Choroid plexus epithelial cell (primary cell): Measurements from ENCODE around the gene RGS21.

Source experiments
- DNase-seq: peaks from one replicate; pipeline ENCODE4 v3.0.0-alpha.2; 2010; ENCODE audit warnings: low read depth
- H3K4me3 ChIP-seq: 2 replicates; pipeline ENCODE4 v1.5.1; 2011; ENCODE audit warnings: low read depth, mild to moderate bottlenecking, control low read depth, low read length, moderate library complexity
- TF ChIP-seq, protein P1 (sequence below): conservative IDR thresholded peaks from 2 replicates; pipeline ENCODE4 v1.5.1; 2011; ENCODE audit warnings: low read depth, mild to moderate bottlenecking, control low read depth, inconsistent platforms, low read length, moderate library complexity

RGS21 gene

DNA sequence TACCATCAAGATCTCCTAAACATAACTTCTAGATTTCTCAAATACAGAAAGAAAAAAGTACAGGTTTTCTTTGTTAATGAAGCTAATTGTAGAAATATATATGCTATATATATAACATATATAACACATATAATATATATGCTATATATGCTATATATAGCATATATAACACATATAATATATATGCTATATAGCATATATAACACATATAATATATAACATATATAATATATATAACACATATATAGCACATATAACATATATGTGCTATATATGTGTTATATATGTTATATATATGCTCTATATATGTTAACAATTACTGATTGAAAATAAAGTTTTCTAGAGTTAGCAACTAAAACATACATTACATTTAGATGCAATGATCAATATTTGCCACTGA is 34.8 kb downstream of the RGS21 start:
- TF ChIP-seq, protein P1, sequence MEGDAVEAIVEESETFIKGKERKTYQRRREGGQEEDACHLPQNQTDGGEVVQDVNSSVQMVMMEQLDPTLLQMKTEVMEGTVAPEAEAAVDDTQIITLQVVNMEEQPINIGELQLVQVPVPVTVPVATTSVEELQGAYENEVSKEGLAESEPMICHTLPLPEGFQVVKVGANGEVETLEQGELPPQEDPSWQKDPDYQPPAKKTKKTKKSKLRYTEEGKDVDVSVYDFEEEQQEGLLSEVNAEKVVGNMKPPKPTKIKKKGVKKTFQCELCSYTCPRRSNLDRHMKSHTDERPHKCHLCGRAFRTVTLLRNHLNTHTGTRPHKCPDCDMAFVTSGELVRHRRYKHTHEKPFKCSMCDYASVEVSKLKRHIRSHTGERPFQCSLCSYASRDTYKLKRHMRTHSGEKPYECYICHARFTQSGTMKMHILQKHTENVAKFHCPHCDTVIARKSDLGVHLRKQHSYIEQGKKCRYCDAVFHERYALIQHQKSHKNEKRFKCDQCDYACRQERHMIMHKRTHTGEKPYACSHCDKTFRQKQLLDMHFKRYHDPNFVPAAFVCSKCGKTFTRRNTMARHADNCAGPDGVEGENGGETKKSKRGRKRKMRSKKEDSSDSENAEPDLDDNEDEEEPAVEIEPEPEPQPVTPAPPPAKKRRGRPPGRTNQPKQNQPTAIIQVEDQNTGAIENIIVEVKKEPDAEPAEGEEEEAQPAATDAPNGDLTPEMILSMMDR, result no peak
- no peak for DNase-seq
- H3K4me3 ChIP-seq, result no peak overlapping the region

DNA sequence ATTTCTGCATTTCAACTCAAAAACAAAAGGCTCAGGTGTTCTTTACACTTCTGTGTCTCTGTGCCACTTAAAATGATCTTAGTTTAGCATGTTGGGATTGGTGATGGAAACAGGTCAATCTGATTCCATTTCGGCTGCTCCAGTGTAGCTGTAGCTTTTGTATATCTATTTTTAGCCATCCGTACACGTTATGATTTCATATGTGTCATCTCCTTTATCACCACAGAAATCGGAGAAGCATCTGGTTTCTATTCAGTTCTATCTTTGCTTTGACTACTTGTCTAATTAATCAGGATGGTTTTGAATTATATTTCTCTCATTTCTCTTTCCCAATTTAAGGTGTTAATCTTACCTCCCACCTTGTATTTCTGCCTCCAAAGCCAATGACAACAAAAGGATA is 41.1 kb downstream of the RGS21 start:
- TF ChIP-seq, protein P1, result no peak
- no peak overlapping the region for H3K4me3 ChIP-seq
- no peak for DNase-seq

DNA sequence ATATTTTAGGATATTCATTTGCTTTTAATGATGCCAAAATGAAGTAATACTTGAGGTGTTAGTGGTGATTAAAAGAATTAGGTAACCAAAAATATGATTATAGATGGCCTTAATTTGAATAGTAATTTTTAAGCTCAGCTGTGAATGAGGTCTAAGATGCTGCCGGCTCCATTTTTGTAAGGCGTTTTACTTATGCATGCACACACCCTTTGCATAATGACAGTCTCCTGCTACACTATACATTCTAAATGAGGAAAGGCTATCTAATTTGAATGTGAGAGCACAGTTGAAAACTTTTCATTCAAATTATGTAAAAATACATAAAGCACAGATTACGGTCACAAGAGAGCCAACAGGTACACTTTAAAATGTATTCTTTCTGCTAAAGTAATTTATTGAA is 41.6 kb downstream of the RGS21 start:
- TF ChIP-seq, protein P1, result no peak
- no peak for DNase-seq

DNA sequence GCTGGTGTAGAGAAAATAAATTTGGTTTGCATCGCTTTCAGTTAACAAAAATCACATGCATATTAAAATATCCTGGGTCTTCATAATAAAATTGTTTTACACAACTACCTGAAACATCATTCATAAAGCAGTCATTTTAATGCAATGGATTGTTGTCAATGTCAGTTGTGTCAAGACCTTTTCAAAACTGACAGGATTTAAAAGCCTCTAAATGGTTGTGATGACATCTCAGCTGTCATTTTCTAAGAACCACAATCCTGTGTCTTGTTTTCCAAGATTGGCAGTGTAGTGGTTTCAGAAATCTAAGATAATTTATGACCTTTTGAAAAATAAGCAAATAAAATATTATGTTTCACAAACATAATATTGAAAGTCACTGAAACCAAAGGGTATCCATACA is 42.0 kb downstream of the RGS21 start:
- TF ChIP-seq, protein P1, result no peak
- no peak overlapping the region for H3K4me3 ChIP-seq
- DNase-seq, result no peak

More for the DNA sequence above, 41.6 kb downstream of the RGS21 start:
- no peak overlapping the region for H3K4me3 ChIP-seq

DNA sequence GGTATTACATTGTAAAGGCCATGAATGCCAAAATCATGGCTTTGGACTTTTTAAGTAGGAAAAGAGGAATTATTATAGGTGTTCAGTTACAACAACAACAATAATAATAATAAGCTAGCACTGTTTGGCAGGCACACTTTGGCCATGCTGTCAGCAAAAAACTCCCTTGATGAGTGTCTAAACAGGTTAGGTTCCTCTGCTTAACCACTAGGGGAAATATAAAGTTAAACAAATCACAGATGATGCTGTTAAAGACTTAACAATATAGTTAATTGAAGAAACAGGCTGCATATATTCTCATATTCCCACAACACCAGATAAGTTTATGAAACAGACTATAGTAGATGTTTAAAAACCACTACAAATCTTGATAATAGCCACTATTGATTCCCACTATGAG is 46.4 kb downstream of the RGS21 start:
- TF ChIP-seq, protein P1, result peak; percentile 20
- DNase-seq, result no peak
- H3K4me3 ChIP-seq, result no peak overlapping the region

DNA sequence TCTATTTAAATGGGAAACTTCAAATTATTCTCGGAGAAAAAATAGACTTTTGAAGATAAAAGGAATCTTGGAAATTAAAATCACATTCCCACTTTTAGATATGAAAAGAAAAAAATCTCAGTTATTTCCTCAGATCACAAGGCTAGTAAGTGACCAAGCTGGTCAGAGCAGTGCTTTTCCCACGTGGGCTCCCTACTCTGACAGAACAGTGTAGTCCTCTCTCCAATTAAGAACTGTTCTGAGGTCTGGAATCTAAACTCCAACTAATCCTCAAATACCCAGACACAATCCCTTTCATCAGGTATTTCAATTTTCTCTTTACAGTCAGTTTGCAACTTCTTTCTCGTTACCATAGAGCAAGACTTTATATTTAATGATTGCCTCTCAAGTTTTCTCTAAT is 50.6 kb downstream of the RGS21 start:
- TF ChIP-seq, protein P1, result no peak
- DNase-seq, result no peak
- no peak overlapping the region for H3K4me3 ChIP-seq

DNA sequence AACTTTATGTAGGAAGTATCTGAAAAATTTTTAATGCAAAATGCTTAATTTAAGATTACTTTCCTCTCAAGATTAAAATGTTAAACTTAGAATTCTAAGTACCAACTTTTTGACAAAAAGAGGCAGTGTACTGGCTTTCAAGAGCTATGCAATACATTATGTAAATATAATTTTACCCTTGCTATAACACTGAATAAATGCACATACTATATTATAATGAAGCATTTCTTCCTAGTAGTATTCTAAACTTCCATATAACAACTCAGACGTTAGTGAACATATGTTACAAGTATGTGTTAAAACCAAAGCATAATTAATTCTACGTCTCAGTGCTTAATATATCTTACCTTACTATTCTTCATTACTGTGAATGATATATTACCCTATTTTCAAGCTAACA is 58.5 kb downstream of the RGS21 start:
- H3K4me3 ChIP-seq, result no peak overlapping the region
- no peak for DNase-seq
- TF ChIP-seq, protein P1, result no peak
